NK-92 (cell line): ENCODE measurements around the gene CACNA1D.

Experiments used
- DNase-seq: peaks from one replicate; lab custom pipeline; 2025; ENCODE audit not compliant: unreplicated experiment; lab: John Stamatoyannopoulos, UW

The CACNA1D gene

DNA sequence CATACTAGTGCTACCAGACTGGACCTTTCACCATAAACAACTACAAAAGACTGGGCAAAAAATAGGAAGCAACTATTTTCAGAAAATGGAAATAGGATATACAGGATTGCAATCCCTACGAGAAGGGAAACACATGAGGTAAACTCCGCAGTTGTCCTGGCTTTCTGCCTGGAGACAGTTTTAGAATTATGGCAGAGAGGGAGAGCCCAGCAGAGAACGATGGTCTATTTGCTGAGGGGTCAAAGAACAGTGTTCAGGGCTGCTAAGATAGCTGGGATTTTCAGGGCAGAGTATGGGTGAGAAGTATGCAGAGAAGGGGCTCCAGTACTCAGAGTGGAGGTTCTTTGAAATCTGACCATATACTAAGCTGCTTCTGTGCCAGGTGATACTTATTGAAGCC, 188.4 kb downstream of the CACNA1D start:
- DNase-seq: no peak

DNA sequence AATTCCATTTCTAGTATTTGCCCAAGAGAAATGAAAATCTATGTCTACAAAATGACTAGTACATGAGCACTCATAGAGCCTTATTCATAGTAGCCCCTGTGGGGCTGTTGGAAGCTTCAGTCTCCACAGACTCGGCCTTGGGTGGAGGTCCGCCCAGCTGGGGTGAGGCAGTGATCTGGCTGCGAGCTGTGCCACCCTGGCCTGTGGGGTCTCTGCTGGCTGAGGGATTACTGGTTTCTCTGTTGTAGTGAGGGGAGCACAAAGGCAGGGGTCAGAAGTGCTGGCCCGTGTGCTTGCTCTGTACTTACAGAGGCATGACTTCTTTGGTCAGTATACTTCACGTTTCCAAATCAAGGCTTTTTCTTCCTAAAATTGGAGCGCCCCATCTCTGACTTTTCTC, 193.7 kb downstream of the CACNA1D start:
- DNase-seq: no peak

DNA sequence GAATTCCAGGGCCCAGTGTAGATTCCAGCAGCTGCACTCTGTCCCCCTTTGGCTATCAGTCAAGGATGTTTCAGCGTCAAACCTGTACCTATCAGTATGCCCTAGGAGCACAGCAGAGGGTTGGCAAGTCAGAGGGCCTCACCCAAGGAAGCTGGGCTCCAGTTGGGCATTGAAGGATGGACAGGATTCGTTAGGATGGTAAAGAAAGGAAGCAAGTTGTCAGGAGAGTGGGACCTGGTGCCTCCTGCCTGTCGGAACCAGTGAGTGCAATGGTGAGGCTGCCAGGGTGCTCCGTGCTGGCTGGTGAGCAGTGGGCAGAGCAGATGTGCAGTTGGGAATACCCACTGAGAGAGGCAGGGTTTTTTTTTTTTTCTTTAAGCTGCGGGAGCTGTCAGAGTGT, 194.6 kb downstream of the CACNA1D start:
- no peak for DNase-seq

DNA sequence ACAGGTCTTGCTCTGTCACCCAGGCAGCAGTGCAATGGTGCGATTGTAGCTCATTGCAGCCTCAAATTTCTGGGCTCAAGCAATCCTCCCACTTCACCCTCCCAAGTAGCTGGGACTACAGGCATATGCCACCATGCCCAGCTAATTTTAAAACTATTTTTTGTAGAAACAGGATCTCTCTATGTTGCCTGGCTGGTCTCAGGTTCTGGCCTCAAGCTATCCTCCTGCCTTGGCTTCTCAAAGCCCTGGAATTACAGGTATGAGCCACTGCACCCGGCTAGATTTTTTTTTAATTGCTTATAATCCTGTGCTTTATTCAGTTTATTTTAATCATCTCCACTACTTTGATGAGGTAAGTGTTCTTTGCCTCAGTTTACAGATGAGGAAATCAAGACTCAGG, 195.3 kb downstream of the CACNA1D start:
- DNase-seq: no peak

GRCh38 chr3:53690521-53690920, 196.1 kb downstream of the CACNA1D start:
- no peak for DNase-seq

GRCh38 chr3:53691349-53691748, 196.9 kb downstream of the CACNA1D start:
- DNase-seq: no peak

DNA sequence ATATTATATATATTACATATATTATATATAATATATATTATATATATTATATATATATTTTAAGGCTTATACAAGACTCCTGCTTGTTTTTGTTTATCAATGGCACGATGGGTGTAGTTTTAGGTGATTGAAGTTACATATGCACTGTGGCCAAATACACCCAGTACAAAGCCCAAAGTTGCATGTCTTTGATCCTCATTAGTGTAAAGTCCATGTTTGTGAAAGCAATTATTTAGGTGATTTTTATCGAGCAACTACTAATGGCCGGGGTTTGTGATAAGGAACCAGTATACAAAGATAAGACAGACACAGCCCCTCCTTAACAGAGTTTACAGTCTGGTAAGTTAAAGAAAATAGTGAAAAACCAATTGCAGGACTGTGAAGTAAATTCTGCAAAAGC, 197.5 kb downstream of the CACNA1D start:
- no peak for DNase-seq

- DNase-seq: no peak
Observed at GRCh38 chr3:53693451-53693850, 199.0 kb downstream of the CACNA1D start.

DNA sequence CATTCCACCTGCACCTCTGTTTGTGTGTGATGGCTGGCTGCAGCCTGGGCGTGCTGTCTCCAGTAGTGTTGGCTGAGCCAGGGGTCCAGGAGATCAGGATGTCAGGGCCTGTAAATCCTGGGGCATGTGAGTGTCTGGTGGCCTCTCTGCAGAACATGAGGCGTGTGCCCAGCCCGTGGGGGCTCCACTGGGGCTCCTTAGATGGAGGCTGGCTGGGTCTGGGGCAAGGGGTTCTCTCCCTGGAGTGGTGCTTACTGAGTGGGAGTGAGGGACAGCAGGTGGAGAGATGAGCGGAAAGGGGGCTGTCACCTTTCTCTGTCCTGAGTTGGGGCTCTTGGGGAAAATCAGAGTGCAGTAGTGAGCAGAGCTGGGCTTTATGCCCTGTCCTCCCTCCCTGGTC, 199.6 kb downstream of the CACNA1D start:
- no peak for DNase-seq

GRCh38 chr3:53694666-53695323, 200.4 kb downstream of the CACNA1D start:
- no peak for DNase-seq

DNA sequence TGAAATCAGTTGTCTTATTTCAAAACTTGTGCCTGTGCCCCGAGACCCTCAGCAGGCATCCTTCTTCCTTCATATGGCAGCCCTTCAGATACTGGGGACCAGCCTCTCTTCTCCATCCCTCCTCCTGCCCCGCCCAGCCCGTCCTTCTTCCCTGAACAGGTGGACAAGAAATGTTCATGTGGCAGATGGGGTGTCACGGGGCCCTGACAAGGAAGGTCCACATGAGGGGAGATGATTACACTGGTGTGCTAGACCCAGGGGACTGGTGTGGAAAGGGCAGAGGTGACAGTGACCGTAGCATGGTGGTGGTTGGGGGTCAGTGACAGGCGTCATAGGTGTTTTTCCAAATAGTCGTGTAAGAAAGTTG, 200.9 kb downstream of the CACNA1D start:
- DNase-seq: no peak

DNA sequence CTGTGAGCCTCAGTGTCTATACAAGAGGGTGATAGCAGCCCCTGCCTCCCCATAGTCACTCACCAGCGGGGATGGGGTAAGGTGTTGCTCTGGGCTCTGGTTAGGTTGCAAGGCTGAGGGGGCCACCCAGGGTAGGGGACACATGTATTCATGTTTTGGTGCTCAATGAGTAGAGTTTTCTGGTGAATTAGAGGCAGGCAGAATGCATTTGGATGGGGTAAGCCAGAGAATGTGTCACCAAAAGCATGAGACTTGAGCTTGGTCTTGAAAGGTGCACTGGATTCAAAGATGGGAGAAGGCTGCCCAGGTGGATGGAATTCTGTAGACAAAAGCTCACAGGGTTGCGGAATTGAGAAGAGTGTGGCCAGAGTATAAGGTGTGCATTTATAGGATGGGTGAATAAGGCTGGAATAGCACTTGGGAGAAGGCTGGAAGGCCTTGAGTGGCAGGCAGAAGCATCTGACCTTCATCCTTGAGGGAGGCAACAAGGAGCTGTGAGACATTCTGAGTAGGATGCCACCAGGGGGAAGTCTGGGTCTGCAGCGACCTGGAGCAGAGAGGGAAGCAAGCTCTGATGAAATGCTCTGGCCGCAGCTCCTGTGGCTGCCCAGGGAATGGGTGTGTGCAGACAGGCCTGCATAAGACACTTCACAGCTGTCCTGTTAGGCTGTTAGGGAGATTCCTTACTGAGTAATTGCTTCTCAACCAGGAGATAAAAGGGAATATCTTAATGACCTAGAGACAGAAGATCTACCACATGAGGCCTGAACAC, 202.2 kb downstream of the CACNA1D start:
- no peak for DNase-seq

DNA sequence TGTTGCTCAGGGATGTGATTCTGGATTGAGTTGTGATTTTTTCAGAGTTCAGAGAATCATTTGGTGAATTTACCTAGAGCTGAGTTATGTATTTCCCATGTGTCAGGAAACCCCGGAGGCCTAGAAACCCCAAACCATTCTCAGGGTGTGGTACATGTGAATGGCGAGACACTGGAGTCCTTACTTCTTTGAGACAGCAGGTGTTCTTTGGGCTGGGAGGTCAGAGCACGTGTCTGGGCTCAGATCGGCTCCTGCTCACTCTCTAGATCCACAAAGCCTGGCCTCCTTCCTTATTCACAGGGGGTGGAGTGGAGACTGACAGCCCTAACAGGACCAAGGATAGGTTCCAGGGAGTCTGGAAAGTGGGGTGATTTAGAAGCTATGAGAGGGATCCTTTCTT, 206.0 kb downstream of the CACNA1D start:
- no peak for DNase-seq

DNA sequence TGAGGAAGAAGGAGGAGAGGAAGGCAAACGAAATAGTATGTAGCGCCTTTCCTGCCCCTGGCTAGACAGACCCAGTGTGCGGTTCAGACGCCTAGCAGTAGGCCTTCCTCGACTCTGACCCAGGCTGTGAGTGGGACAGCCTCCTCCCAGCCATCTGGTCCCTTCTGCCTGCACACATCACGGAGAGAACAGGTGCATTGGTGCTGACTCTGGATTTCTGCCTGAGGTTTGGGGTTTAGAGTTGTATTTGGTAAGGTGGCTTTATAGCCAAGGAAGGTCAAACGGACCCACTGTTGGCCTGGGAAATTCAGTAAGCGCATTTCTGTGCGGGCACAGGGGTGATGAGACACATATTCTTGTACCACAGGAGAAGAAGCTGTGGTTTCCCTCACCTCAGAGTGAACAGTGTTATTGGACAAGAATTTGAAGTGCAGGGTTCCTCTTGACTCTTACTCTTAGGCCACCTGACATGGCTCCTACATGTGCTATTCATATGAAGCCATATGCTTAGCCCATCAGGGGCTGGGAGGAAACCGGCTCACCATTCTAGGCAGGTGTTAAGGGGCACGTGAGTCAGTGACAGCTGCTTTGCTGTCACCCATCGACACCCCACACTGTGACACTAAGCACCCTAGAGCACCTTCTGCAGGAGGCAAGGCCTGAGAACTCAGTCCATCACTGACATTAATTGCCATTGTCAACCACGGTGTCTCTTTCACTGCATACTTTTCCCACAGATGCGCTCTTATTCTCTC, 208.5 kb downstream of the CACNA1D start:
- no peak for DNase-seq

GRCh38 chr3:53703630-53704362, 209.4 kb downstream of the CACNA1D start:
- no peak for DNase-seq

- DNase-seq: no peak
Observed at GRCh38 chr3:53704363-53704725, 209.9 kb downstream of the CACNA1D start.

GRCh38 chr3:53705024-53705745, 210.8 kb downstream of the CACNA1D start:
- DNase-seq: no peak

GRCh38 chr3:53705774-53706173, 211.4 kb downstream of the CACNA1D start:
- DNase-seq: no peak

DNA sequence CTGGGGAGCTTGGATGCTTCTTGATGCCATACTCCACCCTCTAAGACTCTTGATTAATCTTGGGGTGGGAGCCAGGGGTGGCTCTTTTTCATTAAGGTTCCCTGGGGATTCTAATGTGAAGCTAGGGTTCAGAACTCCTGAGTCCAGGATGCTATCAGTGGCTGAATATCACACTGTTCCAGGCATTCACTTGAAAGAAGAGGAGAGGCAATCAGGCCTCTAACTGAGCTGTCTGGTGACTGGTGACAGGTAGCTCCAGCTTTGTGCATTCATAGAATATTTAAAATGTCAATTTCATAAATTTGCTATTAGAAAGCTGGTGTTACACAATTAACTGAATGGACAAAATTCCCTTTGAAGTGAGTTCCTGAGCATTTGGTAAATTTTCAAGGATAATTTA, 212.8 kb downstream of the CACNA1D start:
- DNase-seq: no peak

DNA sequence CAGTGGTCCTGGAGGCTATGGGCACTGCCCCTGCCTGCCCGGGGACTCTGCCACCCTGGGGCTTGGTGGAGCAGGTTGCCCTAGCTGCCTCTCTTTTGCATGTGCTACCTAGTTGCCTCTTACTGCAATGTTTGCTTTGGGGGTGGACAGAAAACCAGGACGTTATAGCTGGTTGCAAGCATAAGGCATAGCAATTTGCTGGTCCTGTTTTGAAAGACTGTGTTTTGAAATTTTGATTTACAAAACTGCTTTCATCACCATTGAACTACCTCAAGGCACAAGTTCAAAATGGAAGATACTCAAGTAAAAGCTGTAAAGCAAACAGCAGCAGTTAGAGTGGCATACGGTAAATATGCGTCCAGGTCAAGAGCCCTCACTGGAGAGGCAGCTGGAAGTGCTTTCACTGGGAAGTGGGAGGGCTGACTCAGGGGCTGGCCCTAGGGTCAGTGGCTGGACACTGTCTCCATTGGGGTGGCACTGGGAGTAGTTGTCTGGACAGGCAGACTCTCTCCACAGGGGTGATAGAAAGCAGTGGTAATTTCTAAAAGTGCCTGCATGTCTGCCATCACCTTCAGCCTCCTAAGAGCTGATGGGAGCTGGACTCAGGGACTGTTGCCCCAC, 213.7 kb downstream of the CACNA1D start:
- no peak for DNase-seq
